Measurements from ENCODE around the gene ZNF613.
"Not testable (repeated sequence)": the region's sequence is repeated elsewhere in the genome, so short reads cannot be mapped to it uniquely, and the experiment has no call there.

ZNF613 gene

GRCh38 chr19:51926784-51927741 lies at the start of gene ZNF613:
Gene ZNF613, plus strand, starts transcription at chr19:51927472. Its CDS starts 8,749 bp downstream, at chr19:51936221.
- peaks cover 17% of the 10 kb centered on the region for H3K4me1 Mint-ChIP-seq (ENCODE audit: low read depth)
- H3K36me3 Mint-ChIP-seq (ENCODE audit: low read depth) = peaks cover 41% of the 10 kb centered on the region
- H3K4me3 Mint-ChIP-seq = peak within 1 kb of the TSS; percentile 99
- H3K27ac Mint-ChIP-seq = peak within 1 kb of the TSS; percentile 92
- peaks cover 75% of the 10 kb centered on the region for H3K9me3 Mint-ChIP-seq
- H3K27me3 Mint-ChIP-seq (ENCODE audit: low read depth) = no peaks in the 10 kb centered on the region

- Mint-ChIP-seq H3K9me3 (peaks cover 74% of the 10 kb centered on the region), H3K36me3 (ENCODE audit: low read depth) (peaks cover 55% of the 10 kb centered on the region), H3K4me1 (ENCODE audit: low read depth) (no peaks in the 10 kb centered on the region), H3K4me3 (no peak overlapping the region), H3K27me3 (ENCODE audit: low read depth) (no peaks in the 10 kb centered on the region), H3K27ac (no peak overlapping the region)
Measured at GRCh38 chr19:51882518-51882917, 44.8 kb upstream of the ZNF613 start.

GRCh38 chr19:51884713-51885112 lies 42.6 kb upstream of the ZNF613 start:
- Mint-ChIP-seq H3K27ac (no peak overlapping the region), H3K9me3 (peaks cover 80% of the 10 kb centered on the region), H3K36me3 (ENCODE audit: low read depth) (peaks cover 62% of the 10 kb centered on the region), H3K4me1 (ENCODE audit: low read depth) (no peaks in the 10 kb centered on the region), H3K27me3 (ENCODE audit: low read depth) (no peaks in the 10 kb centered on the region), H3K4me3 (no peak overlapping the region)

- Mint-ChIP-seq H3K9me3 (peaks cover 78% of the 10 kb centered on the region), H3K27ac (no peak within 1 kb of the TSS), H3K27me3 (ENCODE audit: low read depth) (no peaks in the 10 kb centered on the region), H3K4me1 (ENCODE audit: low read depth) (no peaks in the 10 kb centered on the region), H3K4me3 (peak within 1 kb of the TSS; percentile 50), H3K36me3 (ENCODE audit: low read depth) (peaks cover 63% of the 10 kb centered on the region)
Measured at GRCh38 chr19:51887522-51888498, 39.5 kb upstream of the ZNF613 start, which contains the start of gene ZNF577. Gene ZNF577, minus strand, starts transcription at chr19:51887951. Its CDS starts 7,569 bp downstream, at chr19:51880382.

- H3K27me3 Mint-ChIP-seq (ENCODE audit: low read depth) = no peaks in the 10 kb centered on the region
- peaks cover 82% of the 10 kb centered on the region for H3K9me3 Mint-ChIP-seq
- no peak overlapping the region for H3K27ac Mint-ChIP-seq
- no peaks in the 10 kb centered on the region for H3K4me1 Mint-ChIP-seq (ENCODE audit: low read depth)
- H3K4me3 Mint-ChIP-seq = no peak overlapping the region
- H3K36me3 Mint-ChIP-seq (ENCODE audit: low read depth) = peaks cover 77% of the 10 kb centered on the region
Measured at GRCh38 chr19:51889934-51890333, 37.3 kb upstream of the ZNF613 start.

- Mint-ChIP-seq H3K27ac (no peak overlapping the region), H3K9me3 (peaks cover 78% of the 10 kb centered on the region), H3K36me3 (ENCODE audit: low read depth) (peaks cover 88% of the 10 kb centered on the region)
Measured at GRCh38 chr19:51891193-51891747, 36.0 kb upstream of the ZNF613 start.

GRCh38 chr19:51901860-51902259 lies 25.4 kb upstream of the ZNF613 start:
- Mint-ChIP-seq H3K9me3 (peaks cover 68% of the 10 kb centered on the region), H3K27ac (no peak overlapping the region), H3K4me1 (ENCODE audit: low read depth) (peaks cover 14% of the 10 kb centered on the region), H3K27me3 (ENCODE audit: low read depth) (no peaks in the 10 kb centered on the region), H3K36me3 (ENCODE audit: low read depth) (peaks cover 60% of the 10 kb centered on the region), H3K4me3 (no peak overlapping the region)

More at GRCh38 chr19:51891193-51891747, 36.0 kb upstream of the ZNF613 start:
- H3K4me3 Mint-ChIP-seq = no peak overlapping the region
- no peaks in the 10 kb centered on the region for H3K27me3 Mint-ChIP-seq (ENCODE audit: low read depth)
- no peaks in the 10 kb centered on the region for H3K4me1 Mint-ChIP-seq (ENCODE audit: low read depth)

GRCh38 chr19:51903192-51903591 lies 24.1 kb upstream of the ZNF613 start:
- Mint-ChIP-seq H3K36me3 (ENCODE audit: low read depth) (peaks cover 50% of the 10 kb centered on the region), H3K9me3 (peaks cover 70% of the 10 kb centered on the region), H3K4me3 (peak overlapping the region; percentile 71), H3K27me3 (ENCODE audit: low read depth) (no peaks in the 10 kb centered on the region), H3K4me1 (ENCODE audit: low read depth) (peaks cover 14% of the 10 kb centered on the region), H3K27ac (no peak overlapping the region)

GRCh38 chr19:51904331-51905165 lies 22.7 kb upstream of the ZNF613 start, which contains the start of gene ZNF649:
Gene ZNF649, minus strand, starts transcription at chr19:51905017. Its CDS starts 4,910 bp downstream, at chr19:51900107.
- Mint-ChIP-seq H3K4me1 (ENCODE audit: low read depth) (peaks cover 14% of the 10 kb centered on the region), H3K9me3 (peaks cover 79% of the 10 kb centered on the region), H3K4me3 (peak within 1 kb of the TSS; percentile 96), H3K36me3 (ENCODE audit: low read depth) (peaks cover 40% of the 10 kb centered on the region), H3K27me3 (ENCODE audit: low read depth) (no peaks in the 10 kb centered on the region), H3K27ac (peak within 1 kb of the TSS; percentile 97)

- H3K4me3 Mint-ChIP-seq = peak overlapping the region; percentile 96
- H3K27ac Mint-ChIP-seq = peak overlapping the region; percentile 97
- H3K9me3 Mint-ChIP-seq = peaks cover 80% of the 10 kb centered on the region
- H3K4me1 Mint-ChIP-seq (ENCODE audit: low read depth) = peaks cover 14% of the 10 kb centered on the region
- peaks cover 33% of the 10 kb centered on the region for H3K36me3 Mint-ChIP-seq (ENCODE audit: low read depth)
- no peaks in the 10 kb centered on the region for H3K27me3 Mint-ChIP-seq (ENCODE audit: low read depth)
Measured at GRCh38 chr19:51905206-51905605, 22.1 kb upstream of the ZNF613 start.

- H3K36me3 Mint-ChIP-seq (ENCODE audit: low read depth) = peaks cover 30% of the 10 kb centered on the region
- H3K9me3 Mint-ChIP-seq = peaks cover 76% of the 10 kb centered on the region
- H3K27me3 Mint-ChIP-seq (ENCODE audit: low read depth); H3K27ac Mint-ChIP-seq; H3K4me3 Mint-ChIP-seq: not testable (repeated sequence)
- peaks cover 14% of the 10 kb centered on the region for H3K4me1 Mint-ChIP-seq (ENCODE audit: low read depth)
Measured at GRCh38 chr19:51905639-51906038, 21.6 kb upstream of the ZNF613 start.

GRCh38 chr19:51906108-51906507 lies 21.2 kb upstream of the ZNF613 start:
- Mint-ChIP-seq H3K4me1 (ENCODE audit: low read depth) (peaks cover 14% of the 10 kb centered on the region), H3K9me3 (peaks cover 73% of the 10 kb centered on the region), H3K36me3 (ENCODE audit: low read depth) (peaks cover 25% of the 10 kb centered on the region)
- H3K4me3 Mint-ChIP-seq; H3K27ac Mint-ChIP-seq; H3K27me3 Mint-ChIP-seq (ENCODE audit: low read depth): not testable (repeated sequence)

- Mint-ChIP-seq H3K9me3 (peaks cover 72% of the 10 kb centered on the region), H3K36me3 (ENCODE audit: low read depth) (peaks cover 14% of the 10 kb centered on the region), H3K4me1 (ENCODE audit: low read depth) (peaks cover 11% of the 10 kb centered on the region)
- not testable (repeated sequence) for H3K4me3 Mint-ChIP-seq; H3K27me3 Mint-ChIP-seq (ENCODE audit: low read depth); H3K27ac Mint-ChIP-seq
Measured at GRCh38 chr19:51907981-51908380, 19.3 kb upstream of the ZNF613 start.

Data from T-helper 1 cell treated with Interleukin-12 subunit alpha and Interleukin-12 subunit beta and Interleukin-4 antibody, amounts not matched to agents 30 μg/mL and 1 μg/mL, for 36 hours (primary cell).